ENCODE data around the gene HDGF. TPM values are rescaled to one million over a fixed set of nuclear protein-coding genes. Genes with fewer than 3 reads are reported as not detected.
A peak's percentile ranks its signal among the peaks of the same experiment; 100 is the strongest.

HDGF gene
- total and polyA plus RNA-seq, 9 of the 15 experiments (the other 6 are each of a cell fraction or from before 2014, with no cell fraction given) = 38.8 to 601 (median 400) TPM

- TF ChIP-seq ZNF644 (tag; IDR thresholded peaks at IDR 0.05; ENCODE audit: low read depth) (no peak), MBD1 (CRISPR knock-in tag; IDR thresholded peaks at IDR 0.05) (no peak), VEZF1 (CRISPR knock-in tag; IDR thresholded peaks at IDR 0.05) (peak; percentile 94), THAP12 (CRISPR knock-in tag; IDR thresholded peaks at IDR 0.05) (no peak), ZNF165 (CRISPR knock-in tag; IDR thresholded peaks at IDR 0.05; ENCODE audit: borderline replicate concordance) (no peak), ZBED1 (IDR thresholded peaks at IDR 0.05) (no peak), RFX1 (IDR thresholded peaks at IDR 0.05) (no peak), ELF4 (CRISPR knock-in tag; IDR thresholded peaks at IDR 0.05) (no peak), STAT6 (CRISPR knock-in tag; IDR thresholded peaks at IDR 0.05) (peak; percentile 72; the same call in 1 of the 2 replicates), CTCFL (IDR thresholded peaks at IDR 0.05; ENCODE audit: borderline replicate concordance, insufficient read depth, low read depth, low read length, poor library complexity, severe bottlenecking) (peak; percentile 66), MTA1 (IDR thresholded peaks at IDR 0.05; ENCODE audit: borderline replicate concordance) (peak; percentile 67), NBN (IDR thresholded peaks at IDR 0.05; ENCODE audit: low read depth) (peak; percentile 76), MCM7 (IDR thresholded peaks at IDR 0.05) (no peak), MXD1 (CRISPR knock-in tag; IDR thresholded peaks at IDR 0.05; ENCODE audit: borderline replicate concordance, poor library complexity, severe bottlenecking) (no peak), ZNF445 (CRISPR knock-in tag; IDR thresholded peaks at IDR 0.05; ENCODE audit: low read depth) (no peak), TAF9B (IDR thresholded peaks at IDR 0.05; ENCODE audit: partially characterized antibody) (no peak)
Measured at GRCh38 chr1:156705918-156706656, 45.4 kb downstream of the HDGF start (continued).

Measured in K562 (cell line).